ENCODE data around the gene ABI2. TPM values are rescaled to one million over a fixed set of nuclear protein-coding genes. Genes with fewer than 3 reads are reported as not detected.

The ABI2 gene
- total RNA-seq, 3 donors from 2014 or later (not counting 1 experiment from before 2014, with no cell fraction given): 20.7 to 23.6 (median 21.0) TPM

GRCh38 chr2:203436496-203436895 is 108.3 kb downstream of the ABI2 start:
- no peak for DNase-seq
- ATAC-seq: no peak
- intact Hi-C loops (cut with micrococcal nuclease): no loop called here
- H3K4me1 ChIP-seq (ENCODE audit: control insufficient read depth, insufficient read depth, low read length): no peaks in the 10 kb centered on the region
- no peaks in the 10 kb centered on the region for H3K27me3 ChIP-seq (ENCODE audit: control insufficient read depth, insufficient read depth, low read length)
- TF ChIP-seq, protein P1, sequence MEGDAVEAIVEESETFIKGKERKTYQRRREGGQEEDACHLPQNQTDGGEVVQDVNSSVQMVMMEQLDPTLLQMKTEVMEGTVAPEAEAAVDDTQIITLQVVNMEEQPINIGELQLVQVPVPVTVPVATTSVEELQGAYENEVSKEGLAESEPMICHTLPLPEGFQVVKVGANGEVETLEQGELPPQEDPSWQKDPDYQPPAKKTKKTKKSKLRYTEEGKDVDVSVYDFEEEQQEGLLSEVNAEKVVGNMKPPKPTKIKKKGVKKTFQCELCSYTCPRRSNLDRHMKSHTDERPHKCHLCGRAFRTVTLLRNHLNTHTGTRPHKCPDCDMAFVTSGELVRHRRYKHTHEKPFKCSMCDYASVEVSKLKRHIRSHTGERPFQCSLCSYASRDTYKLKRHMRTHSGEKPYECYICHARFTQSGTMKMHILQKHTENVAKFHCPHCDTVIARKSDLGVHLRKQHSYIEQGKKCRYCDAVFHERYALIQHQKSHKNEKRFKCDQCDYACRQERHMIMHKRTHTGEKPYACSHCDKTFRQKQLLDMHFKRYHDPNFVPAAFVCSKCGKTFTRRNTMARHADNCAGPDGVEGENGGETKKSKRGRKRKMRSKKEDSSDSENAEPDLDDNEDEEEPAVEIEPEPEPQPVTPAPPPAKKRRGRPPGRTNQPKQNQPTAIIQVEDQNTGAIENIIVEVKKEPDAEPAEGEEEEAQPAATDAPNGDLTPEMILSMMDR (IDR thresholded peaks at IDR 0.05): no peak
- no peaks in the 10 kb centered on the region for H3K9me3 ChIP-seq (ENCODE audit: control insufficient read depth, insufficient read depth, low read length)
- H3K27ac Mint-ChIP-seq: no peak overlapping the region
- H3K9me3 Mint-ChIP-seq: no peaks in the 10 kb centered on the region
- H3K36me3 ChIP-seq (ENCODE audit: control insufficient read depth, insufficient read depth, low read length): no peaks in the 10 kb centered on the region
- no peaks in the 10 kb centered on the region for H3K36me3 Mint-ChIP-seq
- H3K27ac ChIP-seq (ENCODE audit: low read length): no peak overlapping the region
- no peaks in the 10 kb centered on the region for H3K4me1 Mint-ChIP-seq
- H3K27me3 Mint-ChIP-seq (ENCODE audit: low read depth in 2 of 2): no peaks in the 10 kb centered on the region
- 100% methylated on average over 2 of the region's 2 CpGs for WGBS (ENCODE audit: insufficient coverage)
- H3K4me3 ChIP-seq (ENCODE audit: low read length): no peak overlapping the region
- no peak overlapping the region for H3K4me3 Mint-ChIP-seq

GRCh38 chr2:203437511-203437910 is 109.3 kb downstream of the ABI2 start:
- no peaks in the 10 kb centered on the region for H3K9me3 ChIP-seq (ENCODE audit: control insufficient read depth, insufficient read depth, low read length)
- H3K36me3 Mint-ChIP-seq: no peaks in the 10 kb centered on the region
- 100% methylated on average over 4 of the region's 4 CpGs for WGBS (ENCODE audit: insufficient coverage)
- no peaks in the 10 kb centered on the region for H3K4me1 ChIP-seq (ENCODE audit: control insufficient read depth, insufficient read depth, low read length)
- DNase-seq (no peak), ATAC-seq (no peak)
- no peaks in the 10 kb centered on the region for H3K27me3 ChIP-seq (ENCODE audit: control insufficient read depth, insufficient read depth, low read length)
- H3K27me3 Mint-ChIP-seq (ENCODE audit: low read depth in 2 of 2): no peaks in the 10 kb centered on the region
- no peaks in the 10 kb centered on the region for H3K9me3 Mint-ChIP-seq
- H3K4me1 Mint-ChIP-seq: no peaks in the 10 kb centered on the region
- H3K4me3 ChIP-seq (ENCODE audit: low read length): no peak overlapping the region
- TF ChIP-seq, protein P1 (IDR thresholded peaks at IDR 0.05): no peak
- H3K4me3 Mint-ChIP-seq: no peak overlapping the region
- no peak overlapping the region for H3K27ac Mint-ChIP-seq
- no peak overlapping the region for H3K27ac ChIP-seq (ENCODE audit: low read length)
- H3K36me3 ChIP-seq (ENCODE audit: control insufficient read depth, insufficient read depth, low read length): no peaks in the 10 kb centered on the region
- intact Hi-C loops (cut with micrococcal nuclease): no loop called here

- intact Hi-C loops (cut with micrococcal nuclease): no loop called here
- no peaks in the 10 kb centered on the region for H3K4me1 Mint-ChIP-seq
Observed at GRCh38 chr2:203438528-203438927, 110.3 kb downstream of the ABI2 start.

DNA sequence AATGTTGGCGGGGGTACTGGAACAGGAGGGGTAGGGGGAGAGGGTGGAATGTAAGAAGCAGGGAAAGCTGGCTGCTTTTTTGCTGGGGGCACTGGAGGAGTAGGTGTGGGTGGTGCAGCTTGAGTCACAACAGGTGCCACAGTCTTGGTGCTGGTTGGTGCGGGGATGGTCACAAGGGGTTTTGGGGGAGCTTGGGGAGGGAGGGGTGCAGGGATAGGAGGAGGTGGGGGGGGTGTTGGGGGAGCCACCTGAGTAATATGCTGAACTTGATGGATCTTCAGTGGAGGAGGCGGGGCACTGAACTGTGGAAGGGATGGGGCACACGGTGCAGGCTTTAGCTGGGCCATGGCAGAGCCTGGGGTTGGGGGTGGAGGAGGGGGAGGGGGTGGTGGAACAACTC is 112.5 kb downstream of the ABI2 start:
- H3K4me3 ChIP-seq (ENCODE audit: low read length): no peak overlapping the region
- ATAC-seq (no peak), DNase-seq (no peak)
- no peak overlapping the region for H3K27ac Mint-ChIP-seq
- H3K36me3 ChIP-seq (ENCODE audit: control insufficient read depth, insufficient read depth, low read length): no peaks in the 10 kb centered on the region
- H3K27me3 Mint-ChIP-seq (ENCODE audit: low read depth in 2 of 2): no peaks in the 10 kb centered on the region
- 97% methylated on average over 4 of the region's 4 CpGs for WGBS (ENCODE audit: insufficient coverage)
- H3K27ac ChIP-seq (ENCODE audit: low read length): no peak overlapping the region
- H3K9me3 Mint-ChIP-seq: no peaks in the 10 kb centered on the region
- H3K4me1 Mint-ChIP-seq: no peaks in the 10 kb centered on the region
- H3K27me3 ChIP-seq (ENCODE audit: control insufficient read depth, insufficient read depth, low read length): no peaks in the 10 kb centered on the region
- TF ChIP-seq, protein P1 (IDR thresholded peaks at IDR 0.05): no peak
- no peaks in the 10 kb centered on the region for H3K4me1 ChIP-seq (ENCODE audit: control insufficient read depth, insufficient read depth, low read length)
- no peaks in the 10 kb centered on the region for H3K36me3 Mint-ChIP-seq
- H3K9me3 ChIP-seq (ENCODE audit: control insufficient read depth, insufficient read depth, low read length): no peaks in the 10 kb centered on the region
- intact Hi-C loops (cut with micrococcal nuclease): no loop called here
- no peak overlapping the region for H3K4me3 Mint-ChIP-seq

More at GRCh38 chr2:203438528-203438927, 110.3 kb downstream of the ABI2 start:
- Histone ChIP-seq H3K27ac (ENCODE audit: low read length) (no peak overlapping the region), H3K4me1 (ENCODE audit: control insufficient read depth, insufficient read depth, low read length) (no peaks in the 10 kb centered on the region), H3K27me3 (ENCODE audit: control insufficient read depth, insufficient read depth, low read length) (no peaks in the 10 kb centered on the region), H3K9me3 (ENCODE audit: control insufficient read depth, insufficient read depth, low read length) (no peaks in the 10 kb centered on the region), H3K4me3 (ENCODE audit: low read length) (no peak overlapping the region), H3K36me3 (ENCODE audit: control insufficient read depth, insufficient read depth, low read length) (no peaks in the 10 kb centered on the region)
- Mint-ChIP-seq H3K4me3 (no peak overlapping the region), H3K9me3 (no peaks in the 10 kb centered on the region), H3K36me3 (no peaks in the 10 kb centered on the region), H3K27me3 (ENCODE audit: low read depth in 2 of 2) (no peaks in the 10 kb centered on the region), H3K27ac (no peak overlapping the region)
- WGBS (ENCODE audit: insufficient coverage): 85% methylated on average over 2 of the region's 2 CpGs
- TF ChIP-seq, protein P1 (IDR thresholded peaks at IDR 0.05): no peak
- DNase-seq: no peak
- no peak for ATAC-seq

Measured in natural killer cell (primary cell).